Upper lobe of right lung (tissue), 1 donor: Measurements from ENCODE around the gene CIART. TPM values are rescaled to one million over a fixed set of nuclear protein-coding genes. Genes with fewer than 3 reads are reported as not detected.
A peak's percentile ranks its signal among the peaks of the same experiment; 100 is the strongest.
"Not testable (repeated sequence)": the region's sequence is repeated elsewhere in the genome, so short reads cannot be mapped to it uniquely, and the experiment has no call there.

Experiments used
- ATAC-seq: fragments of 200-7000 bp; cut with Tn5 transposase; one replicate; pipeline ENCODE4 v1.9.1; 2020; ENCODE audit warnings: mild to moderate bottlenecking, moderate library complexity
- DNase-seq: peaks from one replicate; pipeline ENCODE4 v3.0.0-alpha.2; 2020
- H3K27ac ChIP-seq: fragments of 200-600 bp; one replicate; pipeline ENCODE4 v1.8.0; 2022
- H3K27me3 ChIP-seq: fragments of 200-600 bp; one replicate; pipeline ENCODE4 v1.8.0; 2022; ENCODE audit warnings: mild to moderate bottlenecking
- H3K36me3 ChIP-seq: fragments of 200-600 bp; one replicate; pipeline ENCODE4 v1.8.0; 2022
- H3K4me1 ChIP-seq: fragments of 200-600 bp; one replicate; pipeline ENCODE4 v1.8.0; 2022
- H3K4me3 ChIP-seq: fragments of 200-600 bp; one replicate; pipeline ENCODE4 v1.8.0; 2022; ENCODE audit warnings: mild to moderate bottlenecking
- H3K9me3 ChIP-seq: fragments of 200-600 bp; one replicate; pipeline ENCODE4 v1.8.0; 2022
- intact Hi-C: fragments of 100-400 bp; cut with DNase I; formaldehyde crosslinking; loops from one replicate; pipeline ENCODE4 v1.11.0; 2022
- long read RNA-seq: library from polyadenylated mRNA; unstranded; transcript quantifications from one replicate; pipeline ENCODE4 v2.0.0, GENCODE V29; 2021
- total RNA-seq: library from RNA; stranded (reverse); fragmentation: NEBNext Ultra II Directional; extraction: Animal tissue kit (Norgen Biotek cat#: 25700); gene quantifications from one replicate; pipeline ENCODE4 v1.2.1, GENCODE V29; 2021
- TF ChIP-seq, protein P1 (sequence below): fragments of 200-600 bp; IDR thresholded peaks from one replicate; pipeline ENCODE4 v1.8.0; 2022; ENCODE audit warnings: antibody characterized with exemption
- donor health status: DM: no; HTN: yes; CAD: no; lungs with severe emphysema.

The CIART gene, protein sequence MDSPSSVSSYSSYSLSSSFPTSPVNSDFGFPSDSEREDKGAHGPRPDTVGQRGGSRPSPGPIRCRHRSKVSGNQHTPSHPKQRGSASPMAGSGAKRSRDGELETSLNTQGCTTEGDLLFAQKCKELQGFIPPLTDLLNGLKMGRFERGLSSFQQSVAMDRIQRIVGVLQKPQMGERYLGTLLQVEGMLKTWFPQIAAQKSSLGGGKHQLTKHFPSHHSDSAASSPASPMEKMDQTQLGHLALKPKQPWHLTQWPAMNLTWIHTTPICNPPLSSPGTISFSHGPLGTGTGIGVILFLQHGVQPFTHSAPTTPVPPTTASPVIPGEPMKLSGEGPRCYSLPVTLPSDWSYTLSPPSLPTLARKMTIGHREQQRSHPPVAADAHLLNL
- 10.6 TPM for total RNA-seq
- long read RNA-seq, transcript CIART-202 (6 exons, 1,179 nt): major isoform, 5 of 7 reads
- long read RNA-seq, partial matches to known transcripts: 0 of 7 reads
- long read RNA-seq, other reads (novel, unspliced or antisense): 0 of 7 reads

DNA sequence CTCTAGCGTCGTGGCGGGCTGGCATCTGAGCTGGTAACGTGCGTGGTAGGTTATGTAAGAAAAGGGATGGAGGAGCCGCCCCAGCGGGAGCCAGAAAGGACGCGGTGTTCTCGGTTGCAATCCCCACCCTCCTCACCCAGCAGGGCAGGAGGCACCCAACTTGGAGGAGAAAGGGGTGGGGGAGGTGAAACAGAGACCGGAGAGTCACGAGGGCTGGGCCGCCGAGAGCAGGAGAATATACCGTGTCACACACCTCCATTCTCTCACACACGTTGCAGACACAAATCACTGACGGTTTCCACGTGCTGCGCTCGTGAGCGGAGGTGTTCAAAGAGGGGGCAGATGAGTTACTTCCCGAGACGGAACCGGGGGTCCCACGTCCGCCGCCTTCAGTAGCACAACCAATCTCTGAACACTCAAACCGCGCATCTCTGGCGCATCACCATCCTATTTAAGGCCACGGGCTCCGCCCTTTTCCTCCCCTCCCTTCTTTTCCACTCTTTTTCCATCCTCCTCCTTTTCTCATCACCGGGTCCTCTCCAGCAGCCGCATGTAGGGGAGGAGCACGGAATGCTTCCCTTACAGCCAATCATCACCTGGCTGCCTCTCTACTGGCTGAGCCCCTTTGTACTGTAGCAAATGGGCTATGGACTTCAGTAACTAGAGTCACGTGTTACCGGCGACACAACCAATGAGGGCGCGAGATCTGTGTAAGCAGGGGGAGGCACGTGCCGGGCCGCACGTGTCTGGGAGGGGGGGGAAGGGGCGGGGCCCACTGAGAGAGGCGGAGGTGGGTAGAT lies at the start of gene CIART:
TSS of gene CIART (plus strand) at position 797 of the 800 bp plus-strand sequence. CDS start 714 bp downstream, outside the sequence.
- H3K9me3 ChIP-seq: no peaks in the 10 kb centered on the region
- peak; percentile 93 for DNase-seq
- peak; percentile 95 for ATAC-seq
- H3K4me1 ChIP-seq: peaks cover 8% of the 10 kb centered on the region
- peak within 1 kb of the TSS; percentile 96 for H3K27ac ChIP-seq
- no peaks in the 10 kb centered on the region for H3K36me3 ChIP-seq
- H3K27me3 ChIP-seq: no peaks in the 10 kb centered on the region
- TF ChIP-seq, protein P1, sequence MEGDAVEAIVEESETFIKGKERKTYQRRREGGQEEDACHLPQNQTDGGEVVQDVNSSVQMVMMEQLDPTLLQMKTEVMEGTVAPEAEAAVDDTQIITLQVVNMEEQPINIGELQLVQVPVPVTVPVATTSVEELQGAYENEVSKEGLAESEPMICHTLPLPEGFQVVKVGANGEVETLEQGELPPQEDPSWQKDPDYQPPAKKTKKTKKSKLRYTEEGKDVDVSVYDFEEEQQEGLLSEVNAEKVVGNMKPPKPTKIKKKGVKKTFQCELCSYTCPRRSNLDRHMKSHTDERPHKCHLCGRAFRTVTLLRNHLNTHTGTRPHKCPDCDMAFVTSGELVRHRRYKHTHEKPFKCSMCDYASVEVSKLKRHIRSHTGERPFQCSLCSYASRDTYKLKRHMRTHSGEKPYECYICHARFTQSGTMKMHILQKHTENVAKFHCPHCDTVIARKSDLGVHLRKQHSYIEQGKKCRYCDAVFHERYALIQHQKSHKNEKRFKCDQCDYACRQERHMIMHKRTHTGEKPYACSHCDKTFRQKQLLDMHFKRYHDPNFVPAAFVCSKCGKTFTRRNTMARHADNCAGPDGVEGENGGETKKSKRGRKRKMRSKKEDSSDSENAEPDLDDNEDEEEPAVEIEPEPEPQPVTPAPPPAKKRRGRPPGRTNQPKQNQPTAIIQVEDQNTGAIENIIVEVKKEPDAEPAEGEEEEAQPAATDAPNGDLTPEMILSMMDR: no peak
- peak within 1 kb of the TSS; percentile 64 for H3K4me3 ChIP-seq
- intact Hi-C loops: no loop called here

DNA sequence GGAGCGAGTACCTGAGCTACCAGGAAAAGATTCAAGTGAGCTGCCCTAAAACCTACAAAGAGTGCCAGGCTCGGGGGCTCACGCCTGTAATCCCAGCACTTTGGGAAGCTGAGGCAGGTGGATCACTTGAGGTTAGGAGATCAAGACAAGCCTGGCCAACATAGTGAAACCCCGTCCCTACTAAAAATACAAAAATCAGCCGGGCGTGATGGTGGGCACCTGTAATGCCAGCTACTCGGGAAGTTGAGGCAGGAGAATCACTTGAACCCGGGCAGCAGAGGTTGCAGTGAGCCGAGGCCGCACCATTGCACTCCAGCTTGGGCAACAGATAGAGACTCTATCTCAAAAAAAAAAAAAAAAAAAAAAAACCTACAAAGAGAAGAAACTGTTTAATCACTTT lies 49.4 kb upstream of the CIART start:
- H3K27me3 ChIP-seq, intact Hi-C loops, H3K9me3 ChIP-seq, ATAC-seq: not testable (repeated sequence)
- Histone ChIP-seq H3K4me3 (peak overlapping the region; percentile 84), H3K4me1 (peaks cover 18% of the 10 kb centered on the region), H3K27ac (peak overlapping the region; percentile 97), H3K36me3 (peaks cover 24% of the 10 kb centered on the region)
- DNase-seq: peak; percentile 53

DNA sequence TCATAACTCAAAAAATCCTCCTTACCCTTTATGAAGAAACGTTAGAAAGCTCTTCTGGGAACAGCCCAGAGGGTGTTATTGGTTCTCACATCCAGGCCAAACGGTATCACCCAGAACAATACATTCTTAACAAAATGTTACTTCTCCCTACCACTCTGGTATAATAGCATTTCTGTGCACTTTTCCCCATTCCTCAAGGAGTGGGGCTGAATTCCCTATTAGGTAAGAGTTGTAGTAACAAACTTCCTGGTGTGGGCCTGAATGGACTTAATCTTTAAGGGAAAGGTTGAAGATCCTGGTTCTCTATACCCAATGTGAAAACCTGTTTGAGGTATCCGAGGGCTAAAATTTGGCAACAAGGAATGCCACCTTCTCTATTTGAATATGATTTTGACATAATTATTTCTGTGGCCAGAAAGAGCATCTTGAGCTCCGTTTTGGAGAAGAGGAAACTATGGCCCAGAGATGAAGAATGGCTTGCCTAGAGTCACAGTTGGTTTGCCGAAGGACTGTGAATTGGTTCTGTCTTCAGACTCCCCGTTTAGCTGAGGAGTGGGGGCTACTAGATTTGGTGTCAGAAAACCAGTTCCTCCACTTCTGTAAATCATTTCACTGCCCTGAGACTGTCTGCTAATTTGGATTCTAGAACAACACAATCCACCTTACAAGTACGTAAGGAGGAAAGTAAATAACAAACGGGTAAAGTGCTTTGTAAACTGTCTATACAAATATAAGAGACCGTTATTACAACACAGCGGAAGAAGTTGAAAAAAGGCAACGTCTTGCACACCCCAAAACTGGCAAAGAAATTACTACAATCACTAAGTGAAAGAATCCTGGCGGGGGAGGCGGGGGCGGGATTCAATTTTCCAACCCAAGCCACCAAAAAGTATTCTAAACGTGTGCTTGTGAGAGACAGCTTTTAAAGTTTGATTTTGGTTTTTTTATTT lies 48.7 kb upstream of the CIART start:
- ATAC-seq (peak; percentile 11), DNase-seq (peak; percentile 72)
- H3K9me3 ChIP-seq: no peaks in the 10 kb centered on the region
- peaks cover 18% of the 10 kb centered on the region for H3K4me1 ChIP-seq
- intact Hi-C loops: no loop called here
- peaks cover 16% of the 10 kb centered on the region for H3K36me3 ChIP-seq
- peak overlapping the region; percentile 84 for H3K4me3 ChIP-seq
- peak overlapping the region; percentile 97 for H3K27ac ChIP-seq
- H3K27me3 ChIP-seq: no peaks in the 10 kb centered on the region
- TF ChIP-seq, protein P1: no peak

DNA sequence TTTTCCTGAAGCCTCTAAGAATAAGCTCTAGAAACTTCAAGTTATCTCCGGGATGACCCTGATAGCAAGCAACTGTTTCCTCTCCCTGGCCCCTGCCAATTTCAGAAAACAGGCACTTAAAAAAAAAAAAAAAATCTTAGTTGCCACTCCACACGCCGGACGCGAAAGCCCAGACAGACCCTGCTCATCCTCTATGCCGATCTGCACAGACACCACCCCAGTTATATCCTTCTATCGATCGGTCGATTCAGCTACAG lies 48.1 kb upstream of the CIART start:
- H3K4me3 ChIP-seq: peak overlapping the region; percentile 84
- H3K27ac ChIP-seq: peak overlapping the region; percentile 97
- intact Hi-C loops: no loop called here
- no peaks in the 10 kb centered on the region for H3K9me3 ChIP-seq
- DNase-seq (no peak), ATAC-seq (no peak)
- TF ChIP-seq, protein P1: no peak
- no peaks in the 10 kb centered on the region for H3K27me3 ChIP-seq
- peaks cover 10% of the 10 kb centered on the region for H3K36me3 ChIP-seq
- peaks cover 18% of the 10 kb centered on the region for H3K4me1 ChIP-seq

DNA sequence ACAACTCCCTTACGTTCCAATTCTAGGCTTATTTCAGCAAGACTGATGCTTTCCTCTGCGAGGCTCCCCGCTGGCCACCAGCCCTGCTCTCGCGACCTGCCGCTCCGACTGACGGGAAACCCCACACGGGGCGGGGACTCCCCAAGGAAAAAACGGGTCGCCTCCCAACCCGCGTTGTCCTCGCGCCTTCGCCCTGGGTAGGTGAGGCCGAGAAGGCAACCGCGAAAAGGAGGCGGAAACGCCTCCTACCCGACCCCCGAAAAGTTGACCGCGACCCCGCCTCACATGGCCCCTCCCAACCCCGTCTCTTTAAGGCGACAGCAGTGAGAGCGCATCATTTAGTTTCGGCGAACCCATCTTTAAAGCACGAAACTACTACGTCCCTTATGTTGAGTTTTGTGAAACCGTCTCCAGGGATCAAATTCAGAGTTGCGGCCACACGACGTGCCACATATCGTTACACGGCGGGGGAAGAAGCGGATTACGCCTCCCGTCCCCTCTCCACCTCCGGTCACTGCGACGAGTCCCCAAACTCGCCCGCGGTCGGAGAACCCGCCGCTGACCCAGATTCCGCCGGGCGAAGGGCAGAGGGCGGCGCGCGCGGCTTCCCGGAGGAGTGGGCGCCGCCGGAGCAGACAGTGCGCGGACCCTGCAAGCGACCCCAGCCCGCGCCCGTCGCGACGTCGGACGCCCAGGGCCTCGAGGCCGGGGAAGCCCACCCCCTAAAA lies 47.6 kb upstream of the CIART start:
- no peaks in the 10 kb centered on the region for H3K27me3 ChIP-seq
- peak; percentile 92 for DNase-seq
- intact Hi-C loops: no loop called here

More for the DNA sequence above, 47.6 kb upstream of the CIART start:
- peak; percentile 73 for ATAC-seq
- Histone ChIP-seq H3K9me3 (no peaks in the 10 kb centered on the region), H3K27ac (peak overlapping the region; percentile 97), H3K36me3 (peaks cover 9% of the 10 kb centered on the region), H3K4me1 (peaks cover 18% of the 10 kb centered on the region), H3K4me3 (peak overlapping the region; percentile 84)
- TF ChIP-seq, protein P1: no peak
